Suprapubic skin (tissue), 4 donors: ENCODE measurements around the gene CENPS. TPM values are rescaled to one million over a fixed set of nuclear protein-coding genes. Genes with fewer than 3 reads are reported as not detected.
"Not testable (repeated sequence)": the region's sequence is repeated elsewhere in the genome, so short reads cannot be mapped to it uniquely, and the experiment has no call there.

Experiments used
- DNase-seq, 2 donors: peaks; one replicate each; pipeline ENCODE4 v3.0.0-alpha.2; 2019; ENCODE audit warnings: low spot score in 2 of 2
- H3K27ac ChIP-seq: fragments of 200-600 bp; sonication (generic); one replicate; pipeline ENCODE4 v1.5.1; 2019
- H3K27me3 ChIP-seq: fragments of 200-600 bp; sonication (generic); one replicate; pipeline ENCODE4 v1.5.1; 2019
- H3K36me3 ChIP-seq: fragments of 200-600 bp; sonication (generic); one replicate; pipeline ENCODE4 v1.5.1; 2019
- H3K4me1 ChIP-seq: fragments of 200-600 bp; sonication (generic); one replicate; pipeline ENCODE4 v1.5.1; 2019
- H3K4me3 ChIP-seq: fragments of 200-600 bp; sonication (generic); one replicate; pipeline ENCODE4 v1.5.1; 2019; ENCODE audit warnings: mild to moderate bottlenecking
- H3K9me3 ChIP-seq: fragments of 200-600 bp; sonication (generic); one replicate; pipeline ENCODE4 v1.5.1; 2019
- EP300 ChIP-seq: sonication (generic); formaldehyde crosslinking; IDR thresholded peaks from one replicate; pipeline ENCODE4 v1.6.1; 2017; ENCODE audit warnings: antibody characterized with exemption
- POLR2A ChIP-seq, 2 donors: fragments of 450-650 bp; IDR thresholded peaks; one replicate each; pipeline ENCODE4 v1.6.1; 2017; ENCODE audit warnings: antibody characterized with exemption in 2 of 2, mild to moderate bottlenecking in 2 of 2, moderate library complexity in 2 of 2
- POLR2AphosphoS5 ChIP-seq, 3 donors: sonication (generic); formaldehyde crosslinking; IDR thresholded peaks; one replicate each; pipeline ENCODE4 v1.6.1; 2017; ENCODE audit warnings: antibody characterized with exemption in 3 of 3
- WGBS: methylation state at CpG from one replicate; pipeline ENCODE4 v1.1.5; 2018; 5-methylcytosine and 5-hydroxymethylcytosine counted together
- total RNA-seq, 4 donors: library from RNA; depleted of rRNA; stranded (reverse); fragments of >200 nt; gene quantifications; one replicate each; pipeline ENCODE4 v1.1.0, GENCODE V29; 2016
- TF ChIP-seq, protein P1 (sequence below), 2 donors: fragments of 200-600 bp in 1 of 2; fragments of 450-650 bp in 1 of 2; sonication (generic) in 1 of 2; IDR thresholded peaks; one replicate each; pipeline ENCODE4 v1.5.1; 2016 to 2019; ENCODE audit warnings: antibody characterized with exemption in 2 of 2, mild to moderate bottlenecking in 1 of 2, moderate library complexity in 1 of 2

The CENPS gene
- total RNA-seq, 4 donors from 2014 or later = 0.62 to 3.6 (median 2.5) TPM; not detected in 1

GRCh38 chr1:10451287-10451686 is 21.1 kb downstream of the CENPS start:
- 4% methylated on average over 10 of the region's 10 CpGs for WGBS
- Histone ChIP-seq H3K9me3 (no peaks in the 10 kb centered on the region), H3K27ac (no peak overlapping the region), H3K4me3 (peak overlapping the region; percentile 16), H3K27me3 (no peaks in the 10 kb centered on the region), H3K4me1 (peaks cover 15% of the 10 kb centered on the region), H3K36me3 (no peaks in the 10 kb centered on the region)
- no peak for TF ChIP-seq POLR2AphosphoS5 (IDR thresholded peaks at IDR 0.05)
- no peak for DNase-seq

- Histone ChIP-seq H3K27me3 (no peaks in the 10 kb centered on the region), H3K27ac (no peak overlapping the region), H3K9me3 (no peaks in the 10 kb centered on the region), H3K4me3 (no peak overlapping the region), H3K36me3 (peaks cover 1% of the 10 kb centered on the region), H3K4me1 (peaks cover 30% of the 10 kb centered on the region)
- WGBS = 54% methylated on average over 5 of the region's 5 CpGs
- TF ChIP-seq POLR2AphosphoS5 (IDR thresholded peaks at IDR 0.05) (no peak), EP300 (no peak), POLR2A (IDR thresholded peaks at IDR 0.05) (no peak)
- TF ChIP-seq, protein P1, sequence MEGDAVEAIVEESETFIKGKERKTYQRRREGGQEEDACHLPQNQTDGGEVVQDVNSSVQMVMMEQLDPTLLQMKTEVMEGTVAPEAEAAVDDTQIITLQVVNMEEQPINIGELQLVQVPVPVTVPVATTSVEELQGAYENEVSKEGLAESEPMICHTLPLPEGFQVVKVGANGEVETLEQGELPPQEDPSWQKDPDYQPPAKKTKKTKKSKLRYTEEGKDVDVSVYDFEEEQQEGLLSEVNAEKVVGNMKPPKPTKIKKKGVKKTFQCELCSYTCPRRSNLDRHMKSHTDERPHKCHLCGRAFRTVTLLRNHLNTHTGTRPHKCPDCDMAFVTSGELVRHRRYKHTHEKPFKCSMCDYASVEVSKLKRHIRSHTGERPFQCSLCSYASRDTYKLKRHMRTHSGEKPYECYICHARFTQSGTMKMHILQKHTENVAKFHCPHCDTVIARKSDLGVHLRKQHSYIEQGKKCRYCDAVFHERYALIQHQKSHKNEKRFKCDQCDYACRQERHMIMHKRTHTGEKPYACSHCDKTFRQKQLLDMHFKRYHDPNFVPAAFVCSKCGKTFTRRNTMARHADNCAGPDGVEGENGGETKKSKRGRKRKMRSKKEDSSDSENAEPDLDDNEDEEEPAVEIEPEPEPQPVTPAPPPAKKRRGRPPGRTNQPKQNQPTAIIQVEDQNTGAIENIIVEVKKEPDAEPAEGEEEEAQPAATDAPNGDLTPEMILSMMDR (IDR thresholded peaks at IDR 0.05) = no peak
- no peak for DNase-seq
Observed at GRCh38 chr1:10456048-10456447, 25.8 kb downstream of the CENPS start.

DNA sequence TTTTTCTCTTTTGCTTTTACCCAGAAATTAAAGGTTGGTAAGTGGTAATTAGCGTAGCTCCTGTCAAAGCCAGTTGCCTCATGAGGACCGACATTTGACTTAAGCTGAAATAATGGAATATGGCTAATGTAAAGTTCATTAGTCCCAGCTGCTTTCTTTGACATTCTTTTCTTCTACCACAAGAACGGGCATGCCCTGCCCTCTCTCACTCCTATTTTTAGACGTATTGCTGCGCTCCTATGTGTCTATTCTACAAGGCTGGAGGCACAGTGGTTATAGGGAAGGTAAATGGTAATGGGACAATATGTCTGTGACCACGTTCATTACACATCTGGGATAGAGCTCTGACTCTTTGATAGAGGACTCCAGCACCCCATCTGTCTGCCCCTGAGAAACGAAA is 26.4 kb downstream of the CENPS start:
- Histone ChIP-seq H3K27me3 (no peaks in the 10 kb centered on the region), H3K4me1 (peaks cover 24% of the 10 kb centered on the region), H3K4me3 (no peak overlapping the region), H3K9me3 (no peaks in the 10 kb centered on the region), H3K36me3 (peaks cover 7% of the 10 kb centered on the region), H3K27ac (no peak overlapping the region)
- no peak for TF ChIP-seq EP300
- no peak for TF ChIP-seq POLR2AphosphoS5 (IDR thresholded peaks at IDR 0.05)
- TF ChIP-seq, protein P1 (IDR thresholded peaks at IDR 0.05) = no peak
- no peak for TF ChIP-seq POLR2A (IDR thresholded peaks at IDR 0.05)
- DNase-seq = no peak
- 40% methylated on average over 7 of the region's 7 CpGs for WGBS

DNA sequence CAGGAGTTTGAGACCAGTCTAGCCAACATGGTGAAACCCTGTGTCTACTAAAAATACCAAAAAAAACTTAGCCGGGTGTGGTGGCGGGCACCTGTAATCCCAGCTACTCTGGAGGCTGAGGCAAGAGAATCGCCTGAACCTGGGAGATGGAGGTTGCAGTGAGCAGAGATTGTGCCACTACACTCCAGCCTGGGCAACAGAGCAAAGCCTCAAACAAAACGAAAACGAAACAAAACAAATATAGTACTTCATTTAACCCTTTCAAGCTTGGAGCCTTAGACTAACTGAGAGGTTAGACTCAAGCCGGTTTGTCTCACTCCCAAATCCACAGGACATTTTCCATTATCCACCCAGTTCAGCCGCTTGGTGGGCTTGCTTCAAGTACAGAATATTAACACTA is 27.2 kb downstream of the CENPS start:
- 51% methylated on average over 7 of the region's 7 CpGs for WGBS
- Histone ChIP-seq H3K36me3 (peaks cover 15% of the 10 kb centered on the region), H3K4me3 (peak overlapping the region; percentile 7), H3K4me1 (peaks cover 19% of the 10 kb centered on the region)
- not testable (repeated sequence) for DNase-seq, H3K27ac ChIP-seq, H3K9me3 ChIP-seq, H3K27me3 ChIP-seq

DNA sequence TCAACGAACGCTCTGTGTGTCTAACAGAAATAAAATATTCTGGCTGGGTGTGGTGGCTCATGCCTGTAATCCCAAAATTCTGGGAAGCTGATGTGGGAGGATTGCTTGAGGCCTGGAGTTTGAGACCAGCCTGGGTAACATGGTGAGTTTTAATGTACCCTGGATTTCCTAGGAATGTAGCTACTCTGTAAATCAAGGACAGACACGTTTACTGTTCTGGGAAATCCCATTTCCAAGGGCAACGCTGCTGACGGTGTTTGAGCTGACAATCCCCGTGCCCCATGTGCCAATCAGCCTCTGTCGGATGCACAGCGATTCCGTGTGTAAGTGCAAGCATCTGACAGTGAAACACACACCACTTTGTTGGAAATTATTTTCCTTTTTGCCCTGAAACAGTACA is 27.6 kb downstream of the CENPS start:
- TF ChIP-seq POLR2A (IDR thresholded peaks at IDR 0.05) = no peak
- TF ChIP-seq EP300 = no peak
- TF ChIP-seq, protein P1 (IDR thresholded peaks at IDR 0.05) = no peak
- TF ChIP-seq POLR2AphosphoS5 (IDR thresholded peaks at IDR 0.05) = no peak
- Histone ChIP-seq H3K27ac (no peak overlapping the region), H3K4me1 (peaks cover 19% of the 10 kb centered on the region), H3K27me3 (no peaks in the 10 kb centered on the region), H3K4me3 (peak overlapping the region; percentile 7), H3K9me3 (no peaks in the 10 kb centered on the region), H3K36me3 (peaks cover 19% of the 10 kb centered on the region)
- no peak for DNase-seq
- 44% methylated on average over 9 of the region's 9 CpGs for WGBS

GRCh38 chr1:10459184-10459583 is 29.0 kb downstream of the CENPS start:
- peaks cover 19% of the 10 kb centered on the region for H3K4me1 ChIP-seq
- H3K36me3 ChIP-seq = peaks cover 33% of the 10 kb centered on the region
- no peaks in the 10 kb centered on the region for H3K27me3 ChIP-seq
- no peak overlapping the region for H3K27ac ChIP-seq
- no peak overlapping the region for H3K4me3 ChIP-seq
- no peaks in the 10 kb centered on the region for H3K9me3 ChIP-seq
- WGBS = 59% methylated on average over 3 of the region's 3 CpGs
- no peak for DNase-seq
- TF ChIP-seq EP300 = no peak

- Histone ChIP-seq H3K4me3 (no peak overlapping the region), H3K9me3 (no peaks in the 10 kb centered on the region), H3K27me3 (no peaks in the 10 kb centered on the region), H3K27ac (no peak overlapping the region), H3K36me3 (peaks cover 71% of the 10 kb centered on the region), H3K4me1 (peaks cover 9% of the 10 kb centered on the region)
- no peak for TF ChIP-seq EP300
- no peak for TF ChIP-seq POLR2A (IDR thresholded peaks at IDR 0.05)
- TF ChIP-seq POLR2AphosphoS5 (IDR thresholded peaks at IDR 0.05) = no peak
- TF ChIP-seq, protein P1 (IDR thresholded peaks at IDR 0.05) = no peak
- 98% methylated on average over 2 of the region's 2 CpGs for WGBS
- DNase-seq = no peak
Observed at GRCh38 chr1:10467078-10467477, 36.8 kb downstream of the CENPS start.
